ENCODE data around the gene STPG2.
"Not testable (repeated sequence)": the region's sequence is repeated elsewhere in the genome, so short reads cannot be mapped to it uniquely, and the experiment has no call there.

The STPG2 gene

GRCh38 chr4:97605932-97606331, 537.3 kb downstream of the STPG2 start:
- DNase-seq = no peak

- no peak for DNase-seq
Measured at GRCh38 chr4:97593248-97593647, 550.0 kb downstream of the STPG2 start.

GRCh38 chr4:97590266-97590665, 553.0 kb downstream of the STPG2 start:
- no peak for DNase-seq

- DNase-seq = no peak
Measured at GRCh38 chr4:97589481-97590196, 553.6 kb downstream of the STPG2 start.

GRCh38 chr4:97587912-97588311, 555.4 kb downstream of the STPG2 start:
- DNase-seq = no peak

GRCh38 chr4:97585274-97585673, 558.0 kb downstream of the STPG2 start:
- DNase-seq = no peak

GRCh38 chr4:97582890-97583289, 560.4 kb downstream of the STPG2 start:
- DNase-seq = no peak

- no peak for DNase-seq
Measured at GRCh38 chr4:97577004-97577403, 566.3 kb downstream of the STPG2 start.

- no peak for DNase-seq
Measured at GRCh38 chr4:97560009-97560408, 583.3 kb downstream of the STPG2 start.

- DNase-seq = no peak
Measured at GRCh38 chr4:97558204-97558778, 585.0 kb downstream of the STPG2 start.

- DNase-seq = not testable (repeated sequence)
Measured at GRCh38 chr4:97550637-97551036, 592.6 kb downstream of the STPG2 start.

GRCh38 chr4:97548943-97549583, 594.2 kb downstream of the STPG2 start:
- no peak for DNase-seq

- DNase-seq = no peak
Measured at GRCh38 chr4:97548186-97548585, 595.1 kb downstream of the STPG2 start.

GRCh38 chr4:97531351-97531750, 611.9 kb downstream of the STPG2 start:
- no peak for DNase-seq

- no peak for DNase-seq
Measured at GRCh38 chr4:97530676-97531075, 612.6 kb downstream of the STPG2 start.

- no peak for DNase-seq
Measured at GRCh38 chr4:97525236-97525635, 618.0 kb downstream of the STPG2 start.

GRCh38 chr4:97517939-97518338, 625.3 kb downstream of the STPG2 start:
- DNase-seq = no peak

- DNase-seq = no peak
Measured at GRCh38 chr4:97513917-97514316, 629.4 kb downstream of the STPG2 start.

Measured in NCI-H2171 (cell line).